ELF-1 (cell line): ENCODE data around the gene LPP.

Experiments used
- DNase-seq: peaks from one replicate; pipeline ENCODE4 v3.0.0-alpha.2; 2016; ENCODE audit warnings: low read depth, low spot score

The LPP gene

DNA sequence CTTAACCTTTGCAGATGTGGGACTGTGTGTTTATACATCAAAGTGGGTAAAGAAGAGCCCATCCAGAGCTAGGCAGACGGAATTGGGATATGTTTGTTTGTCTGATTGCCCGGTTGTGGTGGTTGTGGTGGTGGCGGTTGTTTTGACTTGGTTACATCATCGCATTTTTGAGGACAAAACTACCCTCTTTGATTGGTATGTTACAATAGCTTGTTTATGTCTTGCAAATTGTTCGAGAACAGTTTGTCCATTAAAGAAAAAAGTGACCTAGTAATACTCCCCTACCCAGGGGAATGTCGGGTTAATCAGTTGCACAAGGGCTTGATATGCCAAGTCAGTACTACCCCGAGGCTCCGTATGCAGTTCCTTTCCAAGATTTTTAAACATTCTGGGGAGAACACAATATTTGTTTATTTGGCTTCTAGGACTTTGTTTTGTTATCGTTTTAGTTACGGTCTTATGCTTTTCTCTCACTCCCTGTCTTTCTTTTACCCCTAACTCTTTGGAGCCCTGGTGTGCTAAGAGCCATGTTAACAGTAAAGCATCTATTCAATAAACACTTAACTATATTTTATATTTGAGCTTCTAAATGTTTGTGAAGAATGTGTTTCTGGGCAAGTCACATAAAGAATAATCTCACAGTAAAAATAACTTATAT, 315.4 kb downstream of the LPP start:
- no peak for DNase-seq

DNA sequence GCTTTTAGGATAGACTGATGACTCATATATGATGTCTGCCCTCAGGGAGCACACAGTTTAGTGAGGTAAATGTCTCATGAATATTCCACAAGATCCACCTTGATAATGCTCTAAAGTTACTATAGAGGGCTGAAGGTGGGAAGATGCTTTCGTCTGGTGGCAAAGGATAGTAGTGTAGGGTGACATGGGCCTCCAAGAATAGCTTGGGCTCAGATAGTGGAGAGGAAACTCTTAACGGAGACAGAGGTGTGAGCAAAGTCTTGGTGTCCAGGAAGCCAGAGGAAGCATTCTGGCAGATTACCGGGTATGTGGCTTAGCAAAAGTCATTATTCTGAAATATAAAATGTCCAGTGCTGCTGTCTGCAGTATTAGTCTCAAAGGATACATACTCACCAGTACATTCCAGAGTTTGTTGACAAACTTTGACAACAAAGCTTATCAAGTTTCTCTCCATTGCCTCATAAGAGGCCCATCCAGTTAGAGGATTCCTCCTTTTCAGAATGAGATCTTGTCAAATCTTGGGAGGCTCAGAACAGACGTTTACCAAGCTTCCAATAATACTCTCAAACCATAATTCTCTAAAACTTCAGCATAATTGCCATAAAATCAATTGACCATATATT, 316.7 kb downstream of the LPP start:
- DNase-seq: no peak

- no peak for DNase-seq
Observed at GRCh38 chr3:188471723-188472122, 317.8 kb downstream of the LPP start.

DNA sequence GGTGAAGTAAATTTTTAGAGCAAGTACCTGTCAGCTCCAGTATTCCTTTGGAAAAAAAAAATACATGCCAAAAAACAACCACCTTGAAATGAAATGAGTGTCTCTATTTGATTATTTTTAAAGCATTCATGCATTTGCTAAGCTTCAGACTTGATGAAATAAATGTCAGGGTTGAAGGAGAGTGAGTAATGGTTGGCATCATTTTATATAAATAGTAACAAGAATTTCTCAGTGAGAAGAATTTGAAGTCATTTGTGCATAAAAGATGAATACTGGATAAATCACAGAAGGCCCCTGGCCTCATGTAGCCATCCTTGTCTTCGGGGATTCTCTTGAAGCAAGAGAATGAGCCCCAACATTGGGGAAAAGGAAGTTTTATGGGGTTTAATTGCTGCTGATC, 318.4 kb downstream of the LPP start:
- DNase-seq: no peak

- no peak for DNase-seq
Observed at GRCh38 chr3:188473045-188473444, 319.1 kb downstream of the LPP start.

DNA sequence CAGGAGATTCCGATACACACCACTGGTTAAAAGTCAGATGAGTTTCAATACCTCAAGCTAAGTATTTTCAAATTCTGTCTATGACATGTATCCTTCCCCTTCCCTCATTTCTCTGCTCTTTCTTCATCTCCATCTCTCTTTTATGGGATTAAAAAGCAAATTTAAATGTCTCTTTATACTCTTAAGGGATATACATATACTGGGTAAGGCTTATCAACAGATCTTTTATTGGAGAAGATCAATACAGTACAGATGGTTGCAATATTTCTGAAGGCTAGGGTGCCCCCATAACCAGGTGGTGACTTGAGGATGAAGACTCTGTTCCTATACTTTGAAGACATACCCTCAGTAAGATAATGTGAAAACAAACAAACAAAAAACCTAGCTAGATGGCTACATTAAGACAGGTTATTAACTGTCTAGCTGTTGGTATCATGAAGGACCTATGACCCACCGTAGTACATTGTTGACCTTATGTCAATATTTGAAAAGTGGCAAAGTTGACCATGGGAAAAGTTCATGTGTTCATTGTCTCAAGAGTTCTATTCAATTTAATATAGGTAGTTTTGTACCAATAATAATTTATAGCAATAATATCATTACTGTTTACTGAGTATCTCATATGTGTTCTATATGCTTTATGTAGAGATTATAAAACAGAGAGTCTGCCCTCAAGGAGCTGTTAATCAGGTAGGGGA, 319.8 kb downstream of the LPP start:
- DNase-seq: no peak

DNA sequence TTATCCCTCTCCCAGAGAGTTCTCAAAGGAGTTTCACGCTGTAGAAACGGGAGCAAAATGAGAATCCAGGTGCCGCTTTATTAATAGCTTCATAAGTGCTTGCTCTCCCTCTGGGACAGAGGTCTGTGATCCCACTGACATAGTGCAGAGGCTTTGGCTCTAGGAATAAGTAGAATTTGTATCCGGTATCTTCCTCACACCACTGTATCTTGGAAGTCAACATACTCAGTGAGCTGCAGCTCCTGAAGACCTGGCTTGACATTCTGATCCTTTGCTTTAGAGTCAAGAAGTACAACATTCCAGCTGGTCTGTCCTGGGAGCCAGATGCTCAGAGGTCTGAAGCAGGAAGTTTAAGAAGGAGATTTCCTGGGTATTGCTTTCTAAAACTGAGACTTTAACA, 323.0 kb downstream of the LPP start:
- peak; percentile 6 for DNase-seq

DNA sequence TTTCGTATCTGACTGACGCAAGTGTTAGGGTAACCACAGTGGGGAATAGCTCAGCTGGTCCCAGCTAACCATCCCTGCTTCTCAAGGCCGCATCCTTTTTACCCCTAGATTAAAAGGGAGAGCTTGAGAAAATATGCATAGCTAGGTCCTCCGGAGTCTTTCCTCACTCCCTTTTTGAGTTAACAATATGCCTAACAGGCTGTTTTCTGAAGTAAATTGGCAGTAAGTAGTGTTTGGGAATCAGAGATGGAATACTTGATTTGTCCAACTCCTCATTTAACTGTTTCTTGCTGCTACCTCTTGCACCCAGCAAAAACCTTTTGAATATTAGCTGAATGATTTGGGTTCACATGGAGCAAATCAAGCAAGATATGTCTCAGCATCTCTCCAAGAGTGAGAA, 326.1 kb downstream of the LPP start:
- DNase-seq: no peak

DNA sequence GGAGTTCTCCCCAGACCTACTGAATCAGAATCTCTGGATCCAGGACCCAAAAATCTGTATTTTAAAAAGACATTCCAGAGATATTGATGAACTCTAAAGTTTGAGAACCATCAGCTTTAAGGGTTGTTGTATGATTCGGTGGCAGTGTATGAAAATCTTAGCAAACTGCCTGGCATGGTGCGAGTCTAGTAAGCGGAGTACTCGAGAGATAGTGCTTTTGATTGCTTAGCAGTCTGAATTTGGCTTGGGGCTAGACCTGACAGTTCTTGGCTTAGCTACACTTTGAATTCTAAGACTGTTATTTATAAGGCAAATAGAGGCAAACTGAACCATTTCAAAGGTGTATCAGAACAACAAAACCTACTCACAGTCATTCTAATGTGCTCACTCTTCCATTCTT, 329.0 kb downstream of the LPP start:
- DNase-seq: no peak

DNA sequence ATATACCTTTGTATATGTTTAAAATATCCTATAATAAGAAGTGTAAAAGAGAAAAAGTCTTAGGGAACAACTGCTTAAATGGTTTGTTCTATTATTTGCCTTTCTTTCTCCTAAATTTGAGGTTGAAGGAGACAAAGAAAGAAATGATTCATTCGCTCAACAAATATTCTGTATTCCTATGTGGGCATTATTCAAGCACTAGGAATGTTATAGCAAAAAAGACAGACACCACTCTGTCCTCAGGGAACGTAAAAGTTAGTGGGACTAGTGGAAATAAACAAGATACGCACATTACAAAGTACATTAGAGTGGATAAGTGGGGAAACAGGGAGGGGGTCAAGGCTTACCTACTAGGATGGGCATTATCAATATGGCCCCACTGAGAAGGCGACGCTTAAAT, 332.2 kb downstream of the LPP start:
- no peak for DNase-seq

DNA sequence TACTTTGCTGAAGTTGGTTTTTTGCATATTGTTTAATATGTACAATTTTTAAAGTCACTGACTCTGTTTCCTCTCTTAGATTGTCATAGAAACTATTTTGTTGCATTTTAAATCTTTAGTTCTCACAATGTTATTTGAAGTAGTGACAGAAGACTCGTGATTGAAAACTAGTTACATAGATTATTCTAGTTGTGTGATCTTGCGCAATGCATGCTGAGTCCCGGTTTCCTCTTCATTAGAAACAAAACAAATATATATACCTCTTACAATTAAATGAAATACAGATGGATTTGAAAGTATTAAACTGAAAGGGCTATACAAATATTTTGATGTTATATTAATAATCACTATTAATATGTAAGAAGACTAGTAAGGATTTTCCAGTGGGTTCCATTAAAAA, 333.0 kb downstream of the LPP start:
- DNase-seq: no peak

- no peak for DNase-seq
Observed at GRCh38 chr3:188487652-188488051, 333.7 kb downstream of the LPP start.

- DNase-seq: no peak
Observed at GRCh38 chr3:188488801-188489200, 334.8 kb downstream of the LPP start.

GRCh38 chr3:188489639-188490405, 335.9 kb downstream of the LPP start:
- no peak for DNase-seq

DNA sequence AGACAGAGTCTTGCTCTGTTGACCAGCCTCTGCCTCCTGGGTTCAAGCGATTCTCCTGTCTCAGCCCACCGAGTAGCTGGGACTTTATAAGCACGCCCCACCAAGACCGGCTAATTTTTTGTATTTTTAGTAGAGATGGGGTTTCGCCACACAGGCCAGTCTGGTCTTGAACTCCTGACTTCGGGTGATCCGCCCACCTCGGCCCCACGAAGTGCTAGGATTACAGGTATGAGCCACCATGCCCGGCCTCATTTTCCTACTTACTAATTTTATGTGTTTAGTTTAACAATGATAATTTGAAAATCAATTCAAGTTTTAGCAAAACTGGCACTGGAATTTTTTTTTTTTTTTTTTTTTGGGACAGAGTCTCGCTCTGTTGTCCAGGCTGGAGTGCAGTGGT, 336.5 kb downstream of the LPP start:
- no peak for DNase-seq

DNA sequence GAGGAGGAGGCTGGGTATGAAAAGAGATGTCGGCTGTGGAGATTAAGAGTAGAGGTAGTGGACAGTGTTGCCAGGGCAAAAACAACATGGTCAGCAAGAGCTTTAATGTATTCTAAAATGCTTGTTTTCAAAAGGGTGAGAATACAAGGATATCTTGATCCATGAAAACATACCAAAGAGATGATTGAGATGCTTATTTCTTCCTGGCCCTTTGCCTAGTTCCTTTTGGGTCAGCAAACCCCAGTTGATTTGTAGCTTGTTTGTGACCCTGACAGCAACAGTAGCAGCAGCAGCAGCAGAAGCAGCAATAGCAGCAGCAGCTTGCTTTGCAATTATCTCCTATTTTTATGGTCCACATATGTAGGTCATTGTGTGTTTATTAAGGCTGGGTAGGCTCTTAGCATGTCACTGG, 337.3 kb downstream of the LPP start:
- DNase-seq: no peak

DNA sequence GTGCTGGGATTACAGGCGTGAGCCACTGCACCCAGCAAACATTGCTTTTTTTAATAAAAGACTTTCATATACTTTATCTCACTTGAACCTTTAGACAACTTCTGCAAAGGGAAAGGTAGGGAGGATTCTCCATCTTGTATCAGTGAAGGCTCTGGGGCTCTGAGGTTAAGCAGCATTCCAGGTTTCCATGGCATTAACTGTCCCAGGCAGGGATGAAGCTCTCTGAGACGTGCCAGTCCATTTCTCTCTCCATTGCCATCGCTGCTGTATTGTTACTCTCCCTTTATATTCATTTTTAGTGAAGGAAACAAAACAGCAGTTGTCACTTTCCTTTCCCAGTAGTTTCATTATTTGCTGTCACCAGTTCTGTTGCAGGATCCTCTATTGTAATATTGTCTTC, 342.4 kb downstream of the LPP start:
- DNase-seq: no peak

DNA sequence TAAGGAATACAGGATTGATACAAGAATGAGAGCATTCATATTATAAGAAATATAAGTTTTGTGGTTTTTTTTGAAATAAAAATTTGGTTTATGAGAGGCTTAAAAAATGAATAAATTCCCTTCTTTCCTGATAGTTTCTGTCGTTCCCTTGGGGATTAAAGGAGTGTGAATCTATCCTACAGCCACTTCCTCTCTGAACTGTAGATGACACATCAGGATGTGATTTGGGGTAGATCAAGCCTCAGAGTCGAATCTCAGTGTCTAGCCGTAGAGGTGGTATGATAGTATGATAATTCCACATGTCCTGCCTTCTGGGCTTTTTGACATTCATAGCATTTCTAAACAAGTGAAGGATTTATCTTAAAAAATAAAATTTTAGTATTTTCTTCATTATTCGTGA, 343.1 kb downstream of the LPP start:
- no peak for DNase-seq

DNA sequence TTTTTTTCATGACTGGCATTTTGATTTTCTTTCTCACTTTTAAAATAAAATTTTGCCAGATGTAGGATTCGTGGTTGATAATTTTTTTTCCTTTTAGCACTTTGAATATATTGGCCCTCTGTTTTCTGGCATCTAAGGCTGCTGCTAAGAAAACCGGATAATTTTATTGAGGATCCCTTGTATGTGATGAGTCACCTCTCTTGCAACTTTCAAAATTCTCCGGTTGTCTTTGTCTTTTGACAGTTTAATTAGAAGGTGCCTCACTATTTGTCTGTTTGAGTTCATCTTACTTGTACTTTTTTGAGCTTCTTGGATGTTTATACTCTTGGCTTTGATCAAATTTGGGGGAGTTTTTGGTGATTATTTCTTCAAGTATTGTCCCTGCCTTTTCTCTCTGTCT, 349.7 kb downstream of the LPP start:
- DNase-seq: no peak

- no peak for DNase-seq
Observed at GRCh38 chr3:188505151-188505550, 351.2 kb downstream of the LPP start.

GRCh38 chr3:188505911-188506310, 352.0 kb downstream of the LPP start:
- no peak for DNase-seq

- no peak for DNase-seq
Observed at GRCh38 chr3:188506446-188506845, 352.5 kb downstream of the LPP start.
